ENCODE data around the gene TMEM128.
A peak's percentile ranks its signal among the peaks of the same experiment; 100 is the strongest.
"Not testable (repeated sequence)": the region's sequence is repeated elsewhere in the genome, so short reads cannot be mapped to it uniquely, and the experiment has no call there.

Gene TMEM128

GRCh38 chr4:4277531-4277930 lies 29.5 kb upstream of the TMEM128 start:
- no peaks in the 10 kb centered on the region for H3K4me1 ChIP-seq (ENCODE audit: control insufficient read depth, insufficient read depth, low read length, unreplicated experiment)
- H3K27ac ChIP-seq (ENCODE audit: low read depth, low read length): no peak overlapping the region
- H3K27me3 ChIP-seq (ENCODE audit: insufficient read depth, low read length): no peaks in the 10 kb centered on the region
- H3K36me3 ChIP-seq (ENCODE audit: insufficient read depth, low read length): peaks cover 12% of the 10 kb centered on the region; the same call in 1 of the 2 replicates
- H3K79me2 ChIP-seq (ENCODE audit: control insufficient read depth, insufficient read depth, low read length, unreplicated experiment): no peaks in the 10 kb centered on the region
- H2AFZ ChIP-seq (ENCODE audit: low read length, unreplicated experiment): no peak overlapping the region
- H3K4me3 ChIP-seq (ENCODE audit: low read depth, low read length): no peak overlapping the region

- Histone ChIP-seq H3K36me3 (ENCODE audit: insufficient read depth, low read length) (peaks cover 4% of the 10 kb centered on the region; the same call in 1 of the 2 replicates), H3K27ac (ENCODE audit: low read depth, low read length) (no peak overlapping the region), H2AFZ (ENCODE audit: low read length, unreplicated experiment) (no peak overlapping the region), H3K4me3 (ENCODE audit: low read depth, low read length) (no peak overlapping the region), H3K27me3 (ENCODE audit: insufficient read depth, low read length) (no peaks in the 10 kb centered on the region), H3K4me1 (ENCODE audit: control insufficient read depth, insufficient read depth, low read length, unreplicated experiment) (peaks cover 14% of the 10 kb centered on the region), H3K79me2 (ENCODE audit: control insufficient read depth, insufficient read depth, low read length, unreplicated experiment) (no peaks in the 10 kb centered on the region)
Observed at GRCh38 chr4:4274226-4274625, 26.2 kb upstream of the TMEM128 start.

DNA sequence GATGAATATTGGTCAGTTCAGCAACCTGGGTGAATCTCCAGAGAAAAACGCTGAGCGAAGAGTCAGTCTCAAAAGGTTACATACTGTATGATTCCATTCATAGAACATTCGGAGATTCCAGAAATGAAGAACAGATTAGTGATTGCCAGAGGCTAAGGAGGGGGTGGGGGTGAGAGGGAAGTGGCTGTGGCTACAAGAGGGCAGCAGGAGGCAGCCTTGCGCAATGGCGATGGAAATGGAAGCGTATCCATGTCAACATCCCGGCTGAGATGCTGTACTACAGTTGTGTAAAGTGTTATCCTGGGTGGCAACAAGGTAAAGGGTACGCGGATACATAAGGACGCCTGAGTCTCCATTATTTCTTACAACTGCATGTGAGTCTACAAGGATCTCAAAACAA lies 23.9 kb upstream of the TMEM128 start:
- peaks cover 15% of the 10 kb centered on the region for H3K4me1 ChIP-seq (ENCODE audit: control insufficient read depth, insufficient read depth, low read length, unreplicated experiment)
- H3K4me3 ChIP-seq (ENCODE audit: low read depth, low read length): no peak overlapping the region
- H3K36me3 ChIP-seq (ENCODE audit: insufficient read depth, low read length): no peaks in the 10 kb centered on the region; the same call in 1 of the 2 replicates

DNA sequence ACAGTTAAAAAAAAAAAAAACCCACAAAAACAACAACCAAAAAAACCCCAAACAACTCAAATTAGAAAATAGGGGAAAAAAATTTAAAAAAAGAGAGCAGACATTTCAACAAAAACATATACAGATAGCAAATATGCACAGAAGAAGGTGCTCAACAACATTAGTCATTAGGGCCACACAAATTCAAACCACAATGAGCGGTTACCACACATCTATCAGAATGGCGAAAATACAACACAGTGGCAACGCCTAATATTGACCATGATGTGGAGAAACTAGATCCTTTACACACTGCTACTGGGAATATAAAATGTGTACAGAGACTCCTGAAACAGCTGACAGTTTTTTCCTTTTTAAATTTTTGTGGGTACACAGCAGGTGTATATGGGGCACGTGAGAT lies 22.5 kb upstream of the TMEM128 start:
- no peak overlapping the region for H3K4me3 ChIP-seq (ENCODE audit: low read depth, low read length)
- H2AFZ ChIP-seq (ENCODE audit: low read length, unreplicated experiment): no peak overlapping the region
- H3K79me2 ChIP-seq (ENCODE audit: control insufficient read depth, insufficient read depth, low read length, unreplicated experiment): no peaks in the 10 kb centered on the region
- H3K36me3 ChIP-seq (ENCODE audit: insufficient read depth, low read length): no peaks in the 10 kb centered on the region; the same call in 1 of the 2 replicates
- peaks cover 15% of the 10 kb centered on the region for H3K4me1 ChIP-seq (ENCODE audit: control insufficient read depth, insufficient read depth, low read length, unreplicated experiment)
- H3K27me3 ChIP-seq (ENCODE audit: insufficient read depth, low read length): no peaks in the 10 kb centered on the region
- H3K27ac ChIP-seq (ENCODE audit: low read depth, low read length): peak overlapping the region; percentile 64

More for the DNA sequence above, 23.9 kb upstream of the TMEM128 start:
- H3K79me2 ChIP-seq (ENCODE audit: control insufficient read depth, insufficient read depth, low read length, unreplicated experiment): no peaks in the 10 kb centered on the region
- H3K27me3 ChIP-seq (ENCODE audit: insufficient read depth, low read length): no peaks in the 10 kb centered on the region
- H3K27ac ChIP-seq (ENCODE audit: low read depth, low read length): no peak overlapping the region
- H2AFZ ChIP-seq (ENCODE audit: low read length, unreplicated experiment): no peak overlapping the region

GRCh38 chr4:4269856-4270255 lies 21.8 kb upstream of the TMEM128 start:
- Histone ChIP-seq H3K27ac (ENCODE audit: low read depth, low read length) (peak overlapping the region; percentile 64), H3K27me3 (ENCODE audit: insufficient read depth, low read length) (no peaks in the 10 kb centered on the region), H2AFZ (ENCODE audit: low read length, unreplicated experiment) (no peak overlapping the region), H3K4me1 (ENCODE audit: control insufficient read depth, insufficient read depth, low read length, unreplicated experiment) (peaks cover 15% of the 10 kb centered on the region), H3K79me2 (ENCODE audit: control insufficient read depth, insufficient read depth, low read length, unreplicated experiment) (no peaks in the 10 kb centered on the region), H3K36me3 (ENCODE audit: insufficient read depth, low read length) (no peaks in the 10 kb centered on the region; the same call in 1 of the 2 replicates), H3K4me3 (ENCODE audit: low read depth, low read length) (no peak overlapping the region)

- Histone ChIP-seq H3K36me3 (ENCODE audit: insufficient read depth, low read length) (no peaks in the 10 kb centered on the region; the same call in 1 of the 2 replicates), H3K4me1 (ENCODE audit: control insufficient read depth, insufficient read depth, low read length, unreplicated experiment) (peaks cover 15% of the 10 kb centered on the region), H2AFZ (ENCODE audit: low read length, unreplicated experiment) (no peak overlapping the region), H3K79me2 (ENCODE audit: control insufficient read depth, insufficient read depth, low read length, unreplicated experiment) (no peaks in the 10 kb centered on the region), H3K27ac (ENCODE audit: low read depth, low read length) (peak overlapping the region; percentile 64), H3K4me3 (ENCODE audit: low read depth, low read length) (no peak overlapping the region), H3K27me3 (ENCODE audit: insufficient read depth, low read length) (no peaks in the 10 kb centered on the region)
Observed at GRCh38 chr4:4269331-4269731, 21.3 kb upstream of the TMEM128 start.

DNA sequence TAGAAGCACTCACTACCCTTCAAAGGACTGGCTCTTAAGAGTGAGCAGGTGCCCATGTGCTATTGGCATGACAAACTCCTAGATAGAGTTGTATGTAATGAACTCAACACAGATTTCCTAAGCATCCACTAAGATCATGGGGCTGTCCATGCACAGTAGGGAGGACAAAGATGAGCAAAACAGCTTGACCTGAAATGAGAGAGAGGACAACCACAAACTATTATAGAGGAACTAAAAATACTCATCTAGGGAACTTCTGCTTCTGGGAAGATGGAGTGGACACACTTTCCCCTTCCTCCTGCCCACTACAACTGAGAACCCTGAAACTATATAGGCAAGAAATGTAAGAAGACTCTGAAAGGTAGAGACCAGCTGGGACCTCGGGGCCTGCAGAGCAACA lies 20.8 kb upstream of the TMEM128 start:
- peaks cover 15% of the 10 kb centered on the region for H3K4me1 ChIP-seq (ENCODE audit: control insufficient read depth, insufficient read depth, low read length, unreplicated experiment)
- no peak overlapping the region for H3K27ac ChIP-seq (ENCODE audit: low read depth, low read length)
- H3K79me2 ChIP-seq (ENCODE audit: control insufficient read depth, insufficient read depth, low read length, unreplicated experiment): no peaks in the 10 kb centered on the region
- no peaks in the 10 kb centered on the region for H3K27me3 ChIP-seq (ENCODE audit: insufficient read depth, low read length)
- H3K36me3 ChIP-seq (ENCODE audit: insufficient read depth, low read length): no peaks in the 10 kb centered on the region
- H2AFZ ChIP-seq (ENCODE audit: low read length, unreplicated experiment): no peak overlapping the region
- H3K4me3 ChIP-seq (ENCODE audit: low read depth, low read length): no peak overlapping the region

DNA sequence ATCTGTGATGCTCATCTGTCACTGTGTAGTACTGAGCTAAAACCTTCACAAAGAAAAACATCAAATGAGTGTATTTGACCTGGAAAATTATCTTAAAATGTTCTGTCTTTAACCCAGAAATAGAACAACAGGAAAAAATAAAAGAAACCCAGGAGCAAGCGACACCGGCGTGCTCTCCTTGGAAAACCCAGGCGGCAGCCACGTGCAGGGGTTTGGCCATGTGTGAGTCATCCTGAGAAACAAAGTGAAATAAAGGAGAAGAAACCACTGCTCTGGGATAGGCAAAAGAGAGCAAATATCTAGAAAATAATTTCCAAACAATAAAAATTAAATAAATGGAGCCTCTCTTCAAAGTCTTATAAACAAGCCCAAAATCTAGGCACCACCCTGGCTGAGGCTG lies 20.0 kb upstream of the TMEM128 start:
- no peaks in the 10 kb centered on the region for H3K36me3 ChIP-seq (ENCODE audit: insufficient read depth, low read length)
- H3K79me2 ChIP-seq (ENCODE audit: control insufficient read depth, insufficient read depth, low read length, unreplicated experiment): no peaks in the 10 kb centered on the region
- H3K27ac ChIP-seq (ENCODE audit: low read depth, low read length): no peak overlapping the region
- H3K27me3 ChIP-seq (ENCODE audit: insufficient read depth, low read length): no peaks in the 10 kb centered on the region
- H2AFZ ChIP-seq (ENCODE audit: low read length, unreplicated experiment): no peak overlapping the region
- H3K4me3 ChIP-seq (ENCODE audit: low read depth, low read length): no peak overlapping the region
- peaks cover 15% of the 10 kb centered on the region for H3K4me1 ChIP-seq (ENCODE audit: control insufficient read depth, insufficient read depth, low read length, unreplicated experiment)

DNA sequence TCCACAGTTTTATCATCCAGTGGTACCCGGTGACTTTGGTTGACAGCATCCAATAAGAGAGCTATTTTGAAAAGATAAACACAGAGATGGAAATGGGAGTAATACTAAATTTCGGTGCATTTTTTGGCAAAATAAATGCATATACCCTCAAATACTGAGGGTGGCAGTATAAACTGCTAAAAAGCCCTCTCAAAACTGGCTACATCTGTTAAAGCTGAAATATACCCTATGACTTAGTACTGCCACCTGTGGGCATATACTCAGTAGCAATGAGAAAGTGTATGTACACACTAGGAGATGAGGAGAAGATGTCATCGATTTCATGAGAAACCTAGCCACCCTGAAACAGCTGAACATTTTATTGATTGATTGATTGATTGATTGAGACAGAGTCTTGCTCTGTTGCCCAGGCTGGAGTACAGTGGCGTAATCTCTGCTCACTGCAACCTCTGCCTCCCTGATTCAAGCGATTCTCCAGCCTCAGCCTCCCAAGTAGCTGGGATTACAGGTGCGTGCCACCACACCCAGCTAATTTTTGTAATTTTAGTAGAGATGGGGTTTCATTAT lies 12.2 kb upstream of the TMEM128 start:
- H3K4me3 ChIP-seq (ENCODE audit: low read depth, low read length): peak overlapping the region; percentile 58
- peaks cover 8% of the 10 kb centered on the region for H3K4me1 ChIP-seq (ENCODE audit: control insufficient read depth, insufficient read depth, low read length, unreplicated experiment)
- H3K79me2 ChIP-seq (ENCODE audit: control insufficient read depth, insufficient read depth, low read length, unreplicated experiment): no peaks in the 10 kb centered on the region
- peak overlapping the region; percentile 98 for H2AFZ ChIP-seq (ENCODE audit: low read length, unreplicated experiment)
- peaks cover 6% of the 10 kb centered on the region for H3K27me3 ChIP-seq (ENCODE audit: insufficient read depth, low read length)
- no peak overlapping the region for H3K27ac ChIP-seq (ENCODE audit: low read depth, low read length)
- H3K36me3 ChIP-seq (ENCODE audit: insufficient read depth, low read length): no peaks in the 10 kb centered on the region

DNA sequence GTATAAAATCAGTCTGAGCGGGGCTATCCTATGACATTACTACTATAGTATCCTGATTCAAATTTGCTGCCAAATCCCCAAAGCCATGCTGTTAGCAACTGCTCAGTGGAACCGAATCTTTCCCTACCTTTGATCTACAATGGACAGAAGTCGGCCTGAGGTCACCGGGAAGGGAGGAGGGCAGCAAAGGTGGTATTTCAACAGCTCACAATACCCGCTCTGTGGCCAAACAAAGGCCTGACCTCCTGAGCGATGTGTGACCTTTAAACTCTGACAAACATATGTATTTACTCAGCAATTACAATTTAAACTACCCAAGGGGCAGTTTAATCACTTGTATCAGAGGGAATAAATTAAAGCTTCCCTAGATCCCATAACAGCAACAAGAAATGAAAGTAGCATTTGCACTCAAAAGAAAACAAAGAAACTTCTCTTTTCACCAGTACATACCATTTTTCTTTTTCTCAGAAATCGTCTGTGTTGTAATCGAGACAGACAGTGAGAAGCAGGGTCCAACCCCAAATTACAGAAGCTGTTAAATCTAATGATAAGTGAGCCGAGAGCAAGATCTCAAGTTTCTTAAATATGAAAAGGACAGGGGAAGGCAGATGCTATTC lies 11.6 kb upstream of the TMEM128 start:
- H3K36me3 ChIP-seq (ENCODE audit: insufficient read depth, low read length): no peaks in the 10 kb centered on the region
- peaks cover 8% of the 10 kb centered on the region for H3K4me1 ChIP-seq (ENCODE audit: control insufficient read depth, insufficient read depth, low read length, unreplicated experiment)
- H3K4me3 ChIP-seq (ENCODE audit: low read depth, low read length): peak overlapping the region; percentile 58
- H2AFZ ChIP-seq (ENCODE audit: low read length, unreplicated experiment): peak overlapping the region; percentile 98
- no peaks in the 10 kb centered on the region for H3K79me2 ChIP-seq (ENCODE audit: control insufficient read depth, insufficient read depth, low read length, unreplicated experiment)
- no peak overlapping the region for H3K27ac ChIP-seq (ENCODE audit: low read depth, low read length)
- H3K27me3 ChIP-seq (ENCODE audit: insufficient read depth, low read length): peaks cover 12% of the 10 kb centered on the region

DNA sequence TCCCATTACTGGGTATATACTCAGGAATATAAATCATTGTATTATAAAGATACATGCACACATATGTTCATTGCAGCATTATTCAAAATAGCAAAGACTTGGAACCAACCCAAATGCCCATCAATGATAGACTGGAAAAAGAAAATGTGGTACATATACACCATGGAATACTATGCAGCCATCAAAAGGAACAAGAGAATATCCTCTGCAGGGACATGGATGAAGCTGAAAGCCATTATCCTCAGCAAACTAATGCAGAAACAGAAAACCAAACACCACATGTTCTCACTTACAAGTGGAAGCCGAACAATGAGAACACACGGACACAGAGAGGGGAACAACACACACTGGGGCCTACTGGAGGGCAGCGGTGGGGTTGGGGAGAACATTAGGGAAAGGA lies 9.7 kb upstream of the TMEM128 start:
- H3K27me3 ChIP-seq (ENCODE audit: insufficient read depth, low read length): peaks cover 18% of the 10 kb centered on the region
- not testable (repeated sequence) for H3K36me3 ChIP-seq (ENCODE audit: insufficient read depth, low read length); H3K27ac ChIP-seq (ENCODE audit: low read depth, low read length); H3K4me1 ChIP-seq (ENCODE audit: control insufficient read depth, insufficient read depth, low read length, unreplicated experiment); H2AFZ ChIP-seq (ENCODE audit: low read length, unreplicated experiment); H3K4me3 ChIP-seq (ENCODE audit: low read depth, low read length); H3K79me2 ChIP-seq (ENCODE audit: control insufficient read depth, insufficient read depth, low read length, unreplicated experiment)
